ENCODE measurements around the gene KCTD5. TPM values are rescaled to one million over a fixed set of nuclear protein-coding genes. Genes with fewer than 3 reads are reported as not detected.

KCTD5 gene
- total RNA-seq, 3 donors from 2014 or later (not counting 1 experiment from before 2014, with no cell fraction given) = 34.2 to 37.9 (median 36.5) TPM

- Histone ChIP-seq H3K27ac (ENCODE audit: low read length) (no peak overlapping the region), H3K27me3 (ENCODE audit: control insufficient read depth, insufficient read depth, low read length) (no peaks in the 10 kb centered on the region), H3K36me3 (ENCODE audit: control insufficient read depth, insufficient read depth, low read length) (no peaks in the 10 kb centered on the region), H3K4me3 (ENCODE audit: low read length) (no peak overlapping the region), H3K4me1 (ENCODE audit: control insufficient read depth, insufficient read depth, low read length) (peaks cover 15% of the 10 kb centered on the region), H3K9me3 (ENCODE audit: control insufficient read depth, insufficient read depth, low read length) (no peaks in the 10 kb centered on the region)
- DNase-seq (no peak), ATAC-seq (no peak)
- TF ChIP-seq, protein P1, sequence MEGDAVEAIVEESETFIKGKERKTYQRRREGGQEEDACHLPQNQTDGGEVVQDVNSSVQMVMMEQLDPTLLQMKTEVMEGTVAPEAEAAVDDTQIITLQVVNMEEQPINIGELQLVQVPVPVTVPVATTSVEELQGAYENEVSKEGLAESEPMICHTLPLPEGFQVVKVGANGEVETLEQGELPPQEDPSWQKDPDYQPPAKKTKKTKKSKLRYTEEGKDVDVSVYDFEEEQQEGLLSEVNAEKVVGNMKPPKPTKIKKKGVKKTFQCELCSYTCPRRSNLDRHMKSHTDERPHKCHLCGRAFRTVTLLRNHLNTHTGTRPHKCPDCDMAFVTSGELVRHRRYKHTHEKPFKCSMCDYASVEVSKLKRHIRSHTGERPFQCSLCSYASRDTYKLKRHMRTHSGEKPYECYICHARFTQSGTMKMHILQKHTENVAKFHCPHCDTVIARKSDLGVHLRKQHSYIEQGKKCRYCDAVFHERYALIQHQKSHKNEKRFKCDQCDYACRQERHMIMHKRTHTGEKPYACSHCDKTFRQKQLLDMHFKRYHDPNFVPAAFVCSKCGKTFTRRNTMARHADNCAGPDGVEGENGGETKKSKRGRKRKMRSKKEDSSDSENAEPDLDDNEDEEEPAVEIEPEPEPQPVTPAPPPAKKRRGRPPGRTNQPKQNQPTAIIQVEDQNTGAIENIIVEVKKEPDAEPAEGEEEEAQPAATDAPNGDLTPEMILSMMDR (IDR thresholded peaks at IDR 0.05) = no peak
- 80% methylated on average over 17 of the region's 17 CpGs for WGBS (ENCODE audit: insufficient coverage)
- H3K36me3 Mint-ChIP-seq = no peaks in the 10 kb centered on the region
- peaks cover 5 to 8% of the 10 kb centered on the region in 2 donors for H3K4me1 Mint-ChIP-seq
- H3K9me3 Mint-ChIP-seq = no peaks in the 10 kb centered on the region
- intact Hi-C loops (cut with micrococcal nuclease) = no loop called here
- H3K4me3 Mint-ChIP-seq = no peak overlapping the region
- peaks cover 0 to 9% of the 10 kb centered on the region in 2 donors for H3K27me3 Mint-ChIP-seq (ENCODE audit: low read depth in 2 of 2)
- H3K27ac Mint-ChIP-seq = no peak overlapping the region
Observed at GRCh38 chr16:2715966-2716885, 33.9 kb downstream of the KCTD5 start.

GRCh38 chr16:2716948-2717347 lies 34.6 kb downstream of the KCTD5 start:
- Mint-ChIP-seq H3K4me3 (no peak overlapping the region), H3K36me3 (no peaks in the 10 kb centered on the region), H3K27me3 (ENCODE audit: low read depth in 2 of 2) (peaks cover 0 to 9% of the 10 kb centered on the region in 2 donors), H3K9me3 (no peaks in the 10 kb centered on the region), H3K27ac (no peak overlapping the region), H3K4me1 (peaks cover 5 to 8% of the 10 kb centered on the region in 2 donors)
- intact Hi-C loops (cut with micrococcal nuclease) = no loop called here
- Histone ChIP-seq H3K27me3 (ENCODE audit: control insufficient read depth, insufficient read depth, low read length) (no peaks in the 10 kb centered on the region), H3K36me3 (ENCODE audit: control insufficient read depth, insufficient read depth, low read length) (no peaks in the 10 kb centered on the region), H3K4me3 (ENCODE audit: low read length) (no peak overlapping the region), H3K27ac (ENCODE audit: low read length) (no peak overlapping the region), H3K9me3 (ENCODE audit: control insufficient read depth, insufficient read depth, low read length) (no peaks in the 10 kb centered on the region), H3K4me1 (ENCODE audit: control insufficient read depth, insufficient read depth, low read length) (peaks cover 21% of the 10 kb centered on the region)
- TF ChIP-seq, protein P1 (IDR thresholded peaks at IDR 0.05) = no peak
- DNase-seq (no peak), ATAC-seq (no peak)
- 90% methylated on average over 10 of the region's 10 CpGs for WGBS (ENCODE audit: insufficient coverage)

DNA sequence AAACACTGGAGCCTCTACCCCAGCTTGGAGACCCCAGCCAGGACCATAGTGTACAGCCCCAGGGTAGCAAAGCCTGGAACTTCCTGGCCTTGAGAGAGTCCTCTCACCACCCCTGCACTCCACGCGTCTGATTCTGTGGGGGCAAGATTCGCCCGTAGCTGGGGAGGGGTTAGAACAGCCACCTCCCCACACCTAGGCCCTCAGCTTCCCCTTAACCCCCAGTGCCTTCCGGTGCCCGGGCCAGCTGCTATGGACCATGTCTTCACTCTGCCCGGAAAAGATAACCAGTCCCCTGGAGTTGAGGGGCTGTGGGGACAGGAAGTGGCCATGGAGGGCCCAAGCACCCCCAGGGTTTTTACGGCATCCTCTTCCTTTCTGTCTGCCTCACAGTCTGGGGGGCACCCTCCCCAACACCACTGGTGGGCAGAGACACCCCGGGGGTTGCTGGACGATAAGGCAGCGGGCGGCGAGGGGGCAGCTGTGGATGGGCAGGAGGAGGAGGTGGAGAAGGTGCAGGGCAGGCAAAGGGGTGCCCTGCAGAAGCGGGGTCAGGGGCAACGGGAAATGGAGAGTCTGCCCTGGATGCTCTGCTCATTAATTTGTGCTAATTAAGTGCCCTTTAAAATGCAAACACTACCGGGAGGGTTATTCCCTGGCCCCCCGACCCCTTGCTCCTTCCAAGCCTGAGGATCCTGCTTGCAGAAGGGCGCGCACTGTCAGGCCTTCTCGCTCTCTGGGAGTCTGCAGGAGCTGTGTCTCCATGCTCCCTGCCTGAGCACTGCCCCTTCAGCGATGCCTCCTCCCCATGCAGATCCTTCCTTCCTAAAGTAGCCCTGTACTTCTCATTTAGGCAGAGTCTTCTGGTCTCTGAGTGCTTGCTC lies 35.3 kb downstream of the KCTD5 start:
- H3K27ac Mint-ChIP-seq = no peak overlapping the region
- H3K9me3 ChIP-seq (ENCODE audit: control insufficient read depth, insufficient read depth, low read length) = no peaks in the 10 kb centered on the region
- H3K27ac ChIP-seq (ENCODE audit: low read length) = no peak overlapping the region
- peaks cover 5 to 8% of the 10 kb centered on the region in 2 donors for H3K4me1 Mint-ChIP-seq
- H3K9me3 Mint-ChIP-seq = no peaks in the 10 kb centered on the region
- no peaks in the 10 kb centered on the region for H3K36me3 ChIP-seq (ENCODE audit: control insufficient read depth, insufficient read depth, low read length)
- 59% methylated on average over 18 of the region's 21 CpGs for WGBS (ENCODE audit: insufficient coverage)
- DNase-seq (no peak), ATAC-seq (no peak)
- H3K4me3 Mint-ChIP-seq = no peak overlapping the region
- TF ChIP-seq, protein P1 (IDR thresholded peaks at IDR 0.05) = no peak
- H3K27me3 ChIP-seq (ENCODE audit: control insufficient read depth, insufficient read depth, low read length) = no peaks in the 10 kb centered on the region
- no peak overlapping the region for H3K4me3 ChIP-seq (ENCODE audit: low read length)
- H3K4me1 ChIP-seq (ENCODE audit: control insufficient read depth, insufficient read depth, low read length) = peaks cover 21% of the 10 kb centered on the region
- intact Hi-C loops (cut with micrococcal nuclease) = no loop called here
- no peaks in the 10 kb centered on the region for H3K36me3 Mint-ChIP-seq
- peaks cover 0 to 9% of the 10 kb centered on the region in 2 donors for H3K27me3 Mint-ChIP-seq (ENCODE audit: low read depth in 2 of 2)

Data from natural killer cell (primary cell).